B cell (primary cell): ENCODE data around the gene C10orf53. TPM values are rescaled to one million over a fixed set of nuclear protein-coding genes. Genes with fewer than 3 reads are reported as not detected.

Source experiments
- ATAC-seq: fragments of 200-7000 bp; cut with Tn5 transposase; one replicate; pipeline ENCODE4 v1.10.0; 2021; ENCODE audit warnings: low read depth, mild to moderate bottlenecking, moderate number of reproducible peaks, moderate library complexity
- CTCF ChIA-PET: fragments of 350-600 bp; sonication (Branson Sonifier 250); formaldehyde crosslinking; loops from one replicate; lab custom pipeline; 2021; ENCODE audit warnings: antibody characterized with exemption, inconsistent platforms; lab: Charles Lee
- POLR2A ChIA-PET: fragments of 350-600 bp; sonication (Branson Sonifier 250); formaldehyde crosslinking; loops from one replicate; lab custom pipeline; 2021; ENCODE audit warnings: antibody characterized with exemption; lab: Charles Lee
- DNase-seq: peaks from one replicate; pipeline ENCODE4 v3.0.0; 2013
- H2AFZ ChIP-seq: 2 replicates; pipeline ENCODE4 v1.6.1; 2012; ENCODE audit warnings: mild to moderate bottlenecking, low read depth, low read length; ENCODE audit not compliant: insufficient read depth, poor library complexity, severe bottlenecking
- H3K27ac ChIP-seq, 2 donors: 1 replicate in 1 of 2; 2 replicates in 1 of 2; pipeline ENCODE4 v1.5.1; 2012 to 2013; ENCODE audit warnings: low read length in 2 of 2, mild to moderate bottlenecking in 2 of 2, moderate library complexity in 1 of 2
- H3K27me3 ChIP-seq, 4 experiments: fragments of 200-600 bp in 1 of 4; sonication (generic) in 1 of 4; replicated peaks in 1 of 4; 1 replicate in 2 of 4; 2 replicates in 2 of 4; pipeline versions ENCODE4 v1.6.1 to v1.7.0; 2013 to 2016; ENCODE audit warnings: low read length in 3 of 4, mild to moderate bottlenecking in 2 of 4, mixed read lengths in 1 of 4, moderate library complexity in 1 of 4; ENCODE audit not compliant: insufficient read depth in 4 of 4, control insufficient read depth in 3 of 4; ENCODE audit errors: control extremely low read depth in 1 of 4
- H3K36me3 ChIP-seq, 2 experiments: replicated peaks in 1 of 2; 1 replicate in 1 of 2; 2 replicates in 1 of 2; pipeline versions ENCODE4 v1.6.1 to v1.7.1; 2013; ENCODE audit warnings: low read length in 1 of 2; ENCODE audit not compliant: insufficient read depth in 2 of 2, control insufficient read depth in 1 of 2; ENCODE audit errors: control extremely low read depth in 1 of 2, extremely low read depth in 1 of 2
- H3K4me1 ChIP-seq, 2 donors: fragments of 200-600 bp in 1 of 2; sonication (generic) in 1 of 2; 1 replicate in 1 of 2; 2 replicates in 1 of 2; pipeline versions ENCODE4 v1.5.1 to v1.6.1; 2013 to 2017; ENCODE audit warnings: low read length in 2 of 2; ENCODE audit not compliant: control insufficient read depth in 2 of 2, insufficient read depth in 2 of 2
- H3K4me2 ChIP-seq: replicated peaks from 2 replicates; pipeline ENCODE3; 2012; ENCODE audit warnings: mild to moderate bottlenecking, low read depth, low read length; ENCODE audit not compliant: poor library complexity, severe bottlenecking
- H3K4me3 ChIP-seq, 5 experiments: fragments of 200-600 bp in 1 of 5; sonication (generic) in 1 of 5; 1 replicate in 3 of 5; 2 replicates in 2 of 5; pipeline versions ENCODE4 v1.5.1 to v1.7.0; 2011 to 2016; ENCODE audit warnings: low read length in 4 of 5, mild to moderate bottlenecking in 4 of 5, low read depth in 2 of 5, control low read depth in 1 of 5, moderate library complexity in 1 of 5; ENCODE audit not compliant: insufficient read depth in 1 of 5; ENCODE audit errors: control extremely low read depth in 1 of 5, extremely low read depth in 1 of 5
- H3K79me2 ChIP-seq: fragments of 200-600 bp; sonication (generic); one replicate; pipeline ENCODE4 v1.6.0; 2016; ENCODE audit warnings: low read length; ENCODE audit not compliant: control insufficient read depth, insufficient read depth
- H3K9ac ChIP-seq: fragments of 200-600 bp; sonication (generic); 2 replicates; pipeline ENCODE4 v1.6.1; 2017; ENCODE audit warnings: mild to moderate bottlenecking, low read length, moderate library complexity
- H3K9me3 ChIP-seq, 3 donors: one replicate each; pipeline versions ENCODE4 v1.6.1 to v1.7.1; 2013; ENCODE audit warnings: low read length in 2 of 3; ENCODE audit not compliant: control insufficient read depth in 2 of 3, insufficient read depth in 1 of 3; ENCODE audit errors: control extremely low read depth in 1 of 3
- H4K20me1 ChIP-seq: 2 replicates; pipeline ENCODE4 v1.6.0; 2012; ENCODE audit warnings: mild to moderate bottlenecking, low read length; ENCODE audit not compliant: insufficient read depth, control insufficient read depth, poor library complexity, severe bottlenecking
- H3K27ac Mint-ChIP-seq: one replicate; pipeline ENCODE4 v1.8.0; 2021; ENCODE audit warnings: mixed read lengths
- H3K27me3 Mint-ChIP-seq: one replicate; pipeline ENCODE4 v1.8.0; 2021; ENCODE audit warnings: mixed read lengths
- H3K4me1 Mint-ChIP-seq: one replicate; pipeline ENCODE4 v1.8.0; 2021; ENCODE audit warnings: mixed read lengths
- H3K4me3 Mint-ChIP-seq: one replicate; pipeline ENCODE4 v1.8.0; 2021; ENCODE audit warnings: mixed read lengths
- H3K9me3 Mint-ChIP-seq: one replicate; pipeline ENCODE4 v1.8.0; 2022; ENCODE audit warnings: mixed read lengths; ENCODE audit not compliant: insufficient read depth
- EZH2 ChIP-seq: IDR thresholded peaks from 2 replicates; pipeline ENCODE4 v1.6.1; 2012; ENCODE audit warnings: borderline replicate concordance, low read depth, mild to moderate bottlenecking, moderate library complexity, low read length; ENCODE audit not compliant: insufficient read depth, poor library complexity, severe bottlenecking
- WGBS: methylation state at CpG from one replicate; pipeline ENCODE4 v1.1.5; 2013; ENCODE audit warnings: missing lambda C conversion rate; ENCODE audit not compliant: insufficient coverage; 5-methylcytosine and 5-hydroxymethylcytosine counted together
- intact Hi-C: fragments of 100-400 bp; cut with micrococcal nuclease; formaldehyde crosslinking; loops from one replicate; pipeline ENCODE4 v1.10.0; 2022
- polyA plus RNA-seq: library from polyadenylated mRNA; depleted of rRNA; stranded (reverse); fragments of >200 nt; gene quantifications from 2 replicates; pipeline ENCODE4 v1.2.3, GENCODE V29; 2012
- total RNA-seq, 2 donors: library from RNA; stranded (reverse); fragments of 120-200 nt in 1 of 2; gene quantifications; 1 replicate in 1 of 2; 2 replicates in 1 of 2; pipeline versions ENCODE4 v1.2.3 to v1.2.4, GENCODE V29; 2013 to 2022
- TF ChIP-seq, protein P1 (sequence below): fragments of 200-600 bp; IDR thresholded peaks from one replicate; pipeline ENCODE4 v1.8.0; 2022; ENCODE audit warnings: antibody characterized with exemption, mild to moderate bottlenecking

C10orf53 gene
- total and polyA plus RNA-seq, 2 donors (not counting 1 experiment from before 2014, with no cell fraction given), result not detected

- no peak overlapping the region for H3K27ac Mint-ChIP-seq
- no peak for TF ChIP-seq EZH2
- TF ChIP-seq, protein P1, sequence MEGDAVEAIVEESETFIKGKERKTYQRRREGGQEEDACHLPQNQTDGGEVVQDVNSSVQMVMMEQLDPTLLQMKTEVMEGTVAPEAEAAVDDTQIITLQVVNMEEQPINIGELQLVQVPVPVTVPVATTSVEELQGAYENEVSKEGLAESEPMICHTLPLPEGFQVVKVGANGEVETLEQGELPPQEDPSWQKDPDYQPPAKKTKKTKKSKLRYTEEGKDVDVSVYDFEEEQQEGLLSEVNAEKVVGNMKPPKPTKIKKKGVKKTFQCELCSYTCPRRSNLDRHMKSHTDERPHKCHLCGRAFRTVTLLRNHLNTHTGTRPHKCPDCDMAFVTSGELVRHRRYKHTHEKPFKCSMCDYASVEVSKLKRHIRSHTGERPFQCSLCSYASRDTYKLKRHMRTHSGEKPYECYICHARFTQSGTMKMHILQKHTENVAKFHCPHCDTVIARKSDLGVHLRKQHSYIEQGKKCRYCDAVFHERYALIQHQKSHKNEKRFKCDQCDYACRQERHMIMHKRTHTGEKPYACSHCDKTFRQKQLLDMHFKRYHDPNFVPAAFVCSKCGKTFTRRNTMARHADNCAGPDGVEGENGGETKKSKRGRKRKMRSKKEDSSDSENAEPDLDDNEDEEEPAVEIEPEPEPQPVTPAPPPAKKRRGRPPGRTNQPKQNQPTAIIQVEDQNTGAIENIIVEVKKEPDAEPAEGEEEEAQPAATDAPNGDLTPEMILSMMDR, result no peak
- DNase-seq, result no peak
- Histone ChIP-seq H2AFZ (no peak overlapping the region), H3K9me3 (peaks cover 0 to 5% (median 0%) of the 10 kb centered on the region in 3 donors), H3K9ac (no peak overlapping the region), H3K4me1 (no peaks in the 10 kb centered on the region), H3K36me3 (no peaks in the 10 kb centered on the region), H3K4me3 (no peak overlapping the region), H3K79me2 (no peaks in the 10 kb centered on the region), H3K27ac (no peak overlapping the region), H4K20me1 (no peaks in the 10 kb centered on the region), H3K4me2 (no peak overlapping the region), H3K27me3 (peaks cover 0 to 6% (median 0%) of the 10 kb centered on the region in 4 experiments)
- 100% methylated on average over 1 of the region's 3 CpGs for WGBS
- ATAC-seq, result no peak
- peaks cover 17% of the 10 kb centered on the region for H3K27me3 Mint-ChIP-seq
- ChIA-PET CTCF (no interaction called here), POLR2A (no interaction called here)
- H3K9me3 Mint-ChIP-seq, result no peaks in the 10 kb centered on the region
- H3K4me1 Mint-ChIP-seq, result no peaks in the 10 kb centered on the region
- no peak overlapping the region for H3K4me3 Mint-ChIP-seq
- intact Hi-C loops, result no loop called here
Observed at GRCh38 chr10:49700211-49700610, 20.8 kb downstream of the C10orf53 start.

DNA sequence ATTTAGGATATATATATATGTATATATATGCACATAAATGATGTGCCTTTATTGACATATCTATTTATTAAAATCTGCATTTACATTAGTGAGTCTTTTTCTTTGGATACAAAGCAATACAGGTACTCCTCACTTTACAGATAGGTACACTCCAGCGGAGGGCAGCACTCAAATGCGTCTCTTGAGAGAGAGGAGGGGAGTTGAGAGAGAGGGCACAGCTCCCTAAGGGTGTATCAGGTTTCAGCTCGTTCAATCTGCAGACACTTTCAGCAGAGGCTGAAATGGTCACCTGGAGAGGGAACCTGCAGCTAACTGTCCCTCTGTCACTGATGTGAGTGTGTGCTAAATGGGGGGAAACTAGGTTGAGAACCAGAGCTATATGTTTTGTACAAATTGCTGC is 21.5 kb downstream of the C10orf53 start:
- Histone ChIP-seq H3K9me3 (peaks cover 0 to 5% (median 0%) of the 10 kb centered on the region in 3 donors), H3K27me3 (peaks cover 0 to 6% (median 0%) of the 10 kb centered on the region in 4 experiments), H3K36me3 (no peaks in the 10 kb centered on the region), H3K27ac (no peak overlapping the region), H3K9ac (no peak overlapping the region), H4K20me1 (no peaks in the 10 kb centered on the region), H3K4me2 (no peak overlapping the region), H3K4me3 (no peak overlapping the region), H3K4me1 (no peaks in the 10 kb centered on the region), H2AFZ (no peak overlapping the region), H3K79me2 (no peaks in the 10 kb centered on the region)
- Mint-ChIP-seq H3K27me3 (peaks cover 17% of the 10 kb centered on the region), H3K4me1 (no peaks in the 10 kb centered on the region), H3K27ac (no peak overlapping the region), H3K9me3 (no peaks in the 10 kb centered on the region), H3K4me3 (no peak overlapping the region)
- no peak for ATAC-seq
- intact Hi-C loops, result no loop called here
- POLR2A ChIA-PET, result no interaction called here
- TF ChIP-seq EZH2, result no peak
- TF ChIP-seq, protein P1, result no peak
- 0% methylated on average over 2 of the region's 3 CpGs for WGBS
- DNase-seq, result no peak
- CTCF ChIA-PET, result no interaction called here
